Right ventricle myocardium superior (tissue), 1 donor: Measurements from ENCODE around the gene RNF180. TPM values are rescaled to one million over a fixed set of nuclear protein-coding genes. Genes with fewer than 3 reads are reported as not detected.

ENCODE experiments used
- ATAC-seq: fragments of 200-7000 bp; cut with Tn5 transposase; one replicate; pipeline ENCODE4 v1.9.1; 2020; ENCODE audit warnings: mild to moderate bottlenecking; ENCODE audit not compliant: poor library complexity
- DNase-seq: peaks from one replicate; pipeline ENCODE4 v3.0.0-alpha.2; 2020
- intact Hi-C: fragments of 100-400 bp; cut with DNase I; formaldehyde crosslinking; loops from one replicate; pipeline ENCODE4 v1.11.2; 2022
- total RNA-seq: library from RNA; stranded (reverse); fragmentation: NEBNext Ultra II Directional; extraction: Animal tissue kit (Norgen Biotek cat#: 25700); gene quantifications from one replicate; pipeline ENCODE4 v1.2.1, GENCODE V29; 2021
- donor health status: DM: no; HTN: yes; CAD: no; lungs with severe emphysema.

Gene RNF180
- total RNA-seq, 1 donor from 2014 or later: 12.4 TPM

DNA sequence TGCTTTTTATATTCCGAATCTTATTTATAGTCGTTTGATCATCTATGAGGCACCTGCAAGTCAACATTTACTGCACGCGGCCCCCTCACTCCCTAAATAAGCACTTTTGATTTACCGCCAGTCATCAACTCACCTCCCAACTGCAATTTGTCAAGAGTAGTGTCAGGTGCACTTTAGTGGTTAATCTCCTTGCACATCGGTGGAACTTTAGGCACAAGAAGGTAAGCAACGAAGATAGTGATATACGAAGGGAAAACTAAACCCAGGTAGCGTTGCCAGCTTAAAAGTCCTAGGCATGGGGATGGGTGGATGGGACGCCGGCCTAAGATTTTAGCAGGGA lies 513 bp upstream of the RNF180 start:
- DNase-seq (no peak), ATAC-seq (no peak)
- intact Hi-C loops: no loop called here

DNA sequence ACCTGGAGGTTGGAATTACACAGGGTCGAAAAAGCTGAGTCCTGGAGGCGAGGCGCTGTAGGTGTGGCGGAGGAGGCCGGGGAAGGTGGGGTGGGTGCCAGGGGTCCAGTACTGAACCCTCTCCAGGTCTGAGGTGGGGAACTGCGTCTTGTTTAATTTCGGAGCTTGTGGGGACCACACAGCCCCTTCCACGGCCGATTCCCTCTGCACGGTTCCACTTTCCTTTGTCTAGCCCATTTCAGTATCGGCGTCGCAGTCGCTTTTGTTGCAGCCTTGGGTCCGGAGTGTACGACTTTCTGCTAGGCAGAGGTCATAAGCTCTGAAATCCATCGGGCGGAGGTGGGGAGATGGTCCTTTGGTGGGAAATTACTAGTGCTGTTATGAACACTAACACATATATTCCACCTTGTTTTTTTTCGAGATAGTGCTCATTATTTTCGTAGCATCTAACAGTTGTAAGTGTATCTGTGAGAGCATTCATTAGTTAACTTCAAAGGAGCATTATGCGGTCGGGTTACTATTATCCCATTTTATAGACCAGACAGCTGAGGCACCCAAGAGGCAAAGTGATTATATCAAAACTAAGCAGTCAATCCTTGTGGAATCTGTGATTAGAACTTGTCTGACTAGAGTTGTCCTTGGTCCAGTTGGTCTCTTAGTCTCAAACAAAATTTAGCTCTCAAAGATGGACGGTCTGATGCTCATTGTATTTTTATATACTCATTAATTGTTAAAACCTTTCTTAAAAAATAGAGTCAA lies 737 bp downstream of the RNF180 start:
- peak; percentile 50 for DNase-seq
- intact Hi-C loops: no loop called here
- peak; percentile 66 for ATAC-seq

DNA sequence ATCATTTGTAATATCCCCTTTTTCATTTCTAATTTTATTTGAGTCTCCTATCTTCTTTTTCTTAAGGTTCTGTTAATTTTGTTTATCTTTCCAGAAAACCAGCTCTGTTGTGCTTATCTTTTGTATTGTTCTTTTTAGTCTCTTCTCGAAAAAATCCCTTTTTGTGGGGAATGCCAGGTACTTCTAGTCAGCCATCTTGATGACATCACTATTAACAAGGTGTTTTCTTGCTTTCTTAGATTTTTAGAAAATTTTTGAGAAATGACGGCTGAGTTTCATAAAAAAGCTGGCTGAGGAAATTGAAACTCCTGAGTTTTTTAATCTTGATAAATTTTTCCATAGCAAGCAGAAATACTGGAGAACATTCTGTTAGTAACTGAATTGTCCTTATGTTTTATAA lies 10.7 kb downstream of the RNF180 start:
- intact Hi-C loops: no loop called here
- no peak for DNase-seq
- no peak for ATAC-seq

DNA sequence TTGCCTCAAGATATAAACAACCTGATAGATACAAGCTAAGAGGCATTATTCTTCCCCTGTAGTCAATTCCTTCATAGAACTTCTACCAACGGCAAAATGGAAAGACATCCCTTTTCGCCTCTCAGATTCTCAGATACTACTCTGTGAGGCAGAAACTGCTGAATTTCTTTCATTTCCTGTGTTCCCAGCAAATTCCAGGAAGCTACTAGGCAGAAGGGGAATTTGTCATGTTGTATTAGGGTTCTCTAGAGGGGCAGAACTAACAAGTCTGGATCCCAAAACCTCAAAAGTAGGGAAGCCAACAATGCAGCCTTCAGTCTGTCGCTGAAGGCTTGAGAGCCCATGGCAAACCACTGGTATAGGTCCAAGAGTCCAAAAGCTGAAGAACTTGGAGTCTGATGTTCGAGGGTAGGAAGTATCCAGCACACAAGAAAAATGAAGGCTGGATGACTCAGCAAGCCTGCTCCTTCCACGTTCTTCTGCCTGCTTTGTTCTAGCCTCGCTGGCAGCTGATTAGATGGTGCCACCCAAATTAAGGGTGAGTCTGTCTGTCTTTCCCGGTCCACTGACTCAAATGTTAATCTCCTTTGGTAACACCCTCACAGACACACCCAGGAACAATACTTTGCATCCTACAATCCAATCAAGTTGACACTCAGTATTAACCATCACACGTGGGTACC lies 15.2 kb downstream of the RNF180 start:
- intact Hi-C loops: no loop called here
- ATAC-seq (no peak), DNase-seq (no peak)

DNA sequence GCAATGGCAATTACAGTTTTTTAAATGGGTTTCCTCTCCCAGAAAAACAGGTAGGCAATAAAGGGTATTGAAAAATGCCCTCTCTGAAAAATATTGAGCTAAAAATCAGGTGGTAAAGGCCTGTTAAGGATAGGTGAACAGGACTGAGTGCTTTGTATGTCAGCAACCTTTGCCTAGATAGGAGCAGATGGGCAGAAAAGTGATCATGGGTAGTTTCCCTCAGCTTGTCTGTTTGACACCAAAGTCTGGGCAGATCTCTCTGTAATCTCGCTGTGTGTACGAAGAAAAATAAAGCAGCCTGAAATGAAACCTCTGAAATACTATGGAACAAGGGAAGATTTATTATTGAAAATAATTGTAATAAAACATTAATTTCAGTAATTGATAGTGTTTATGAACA lies 15.8 kb downstream of the RNF180 start:
- DNase-seq (no peak), ATAC-seq (no peak)
- intact Hi-C loops: no loop called here

DNA sequence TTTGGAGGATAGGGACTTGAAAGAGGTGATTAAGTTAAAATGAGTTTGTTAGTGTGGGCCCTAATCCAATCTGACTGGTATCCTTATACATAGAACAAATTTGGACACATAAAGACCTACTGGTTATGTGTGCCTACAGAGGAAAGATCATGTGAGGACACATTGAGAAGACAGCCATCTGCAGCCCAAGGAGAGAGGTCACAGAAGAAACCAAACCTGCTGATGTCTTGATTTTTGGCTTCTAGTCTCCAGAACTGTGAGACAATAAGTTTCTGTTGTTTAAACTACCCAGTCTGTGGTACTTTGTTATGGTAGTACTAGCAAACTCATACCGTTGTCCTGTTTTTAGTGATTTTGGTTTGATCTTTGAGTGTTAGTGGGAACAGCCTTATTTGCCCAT lies 18.3 kb downstream of the RNF180 start:
- ATAC-seq: no peak
- DNase-seq: no peak
- intact Hi-C loops: no loop called here

DNA sequence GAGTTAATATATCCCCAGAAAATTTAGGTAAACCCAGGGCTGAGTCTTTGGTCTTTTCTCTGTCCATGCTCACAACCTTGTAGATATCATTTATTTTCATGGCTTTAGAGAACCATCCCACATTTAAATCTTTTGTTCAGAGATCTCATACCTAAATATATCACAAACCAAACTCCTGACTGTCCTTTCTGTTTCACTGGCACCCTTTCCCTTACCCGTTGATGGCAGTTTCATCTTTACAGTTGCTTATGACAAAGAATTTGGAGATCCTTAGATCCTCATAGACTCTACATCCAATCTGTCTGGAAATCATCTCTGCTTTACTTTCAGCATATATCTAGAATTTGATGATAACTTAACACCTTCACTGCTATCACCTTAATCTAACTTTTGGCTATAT lies 19.2 kb downstream of the RNF180 start:
- DNase-seq (no peak), ATAC-seq (no peak)
- intact Hi-C loops: no loop called here

DNA sequence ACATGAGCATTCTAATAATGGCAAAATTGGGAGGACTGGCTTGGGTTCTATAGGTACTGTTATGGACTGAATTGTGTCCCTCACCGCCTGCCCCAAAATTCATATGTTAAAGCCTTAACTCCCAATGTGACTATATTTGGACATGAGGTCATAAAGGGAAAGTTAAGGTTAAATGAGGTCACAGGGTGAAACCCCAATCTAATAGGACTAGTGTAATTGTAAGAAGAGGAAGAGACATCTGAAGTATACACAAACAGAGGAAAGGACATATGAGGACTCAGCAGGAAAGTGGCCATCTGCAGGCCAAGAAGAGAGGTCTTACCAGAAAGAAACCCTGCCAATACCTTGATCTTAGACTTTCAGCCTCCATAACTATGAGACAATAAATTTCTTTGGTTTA lies 23.1 kb downstream of the RNF180 start:
- DNase-seq (no peak), ATAC-seq (no peak)
- intact Hi-C loops: no loop called here

DNA sequence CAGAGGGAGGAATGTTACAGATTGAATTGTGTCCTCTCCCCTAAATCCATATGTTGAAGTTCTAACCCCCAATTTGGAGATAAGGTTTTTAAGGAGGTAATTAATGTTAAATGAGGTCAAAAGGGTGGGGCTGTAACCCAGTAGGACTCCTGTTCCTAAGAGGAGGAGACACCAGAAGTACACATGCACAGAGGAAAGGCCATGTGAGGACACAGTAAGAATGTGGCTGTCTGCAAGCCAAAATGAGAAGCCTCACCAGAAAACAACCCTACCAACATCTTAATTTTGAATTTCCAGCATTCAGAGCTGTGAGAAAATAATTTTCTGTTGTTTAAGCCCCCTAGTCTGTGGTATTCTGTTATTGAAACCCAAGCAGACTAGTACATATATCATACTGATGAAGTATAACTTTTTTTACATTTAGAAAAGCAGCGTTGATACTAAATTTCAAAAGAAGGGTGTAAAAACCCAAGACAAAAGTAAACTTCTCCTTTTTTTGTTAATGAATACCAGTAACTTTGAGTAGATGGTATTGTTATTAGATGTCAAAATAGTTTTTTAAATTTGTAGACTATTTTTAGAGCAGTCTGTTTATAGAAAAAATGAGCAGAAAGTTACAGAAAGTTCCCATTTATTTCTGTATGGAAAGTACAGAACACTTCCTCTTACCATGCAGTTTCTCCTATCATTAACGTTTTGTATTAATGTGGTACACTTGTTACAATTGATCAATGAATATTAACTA lies 25.1 kb downstream of the RNF180 start:
- intact Hi-C loops: no loop called here
- DNase-seq: no peak
- ATAC-seq: peak; percentile 60

DNA sequence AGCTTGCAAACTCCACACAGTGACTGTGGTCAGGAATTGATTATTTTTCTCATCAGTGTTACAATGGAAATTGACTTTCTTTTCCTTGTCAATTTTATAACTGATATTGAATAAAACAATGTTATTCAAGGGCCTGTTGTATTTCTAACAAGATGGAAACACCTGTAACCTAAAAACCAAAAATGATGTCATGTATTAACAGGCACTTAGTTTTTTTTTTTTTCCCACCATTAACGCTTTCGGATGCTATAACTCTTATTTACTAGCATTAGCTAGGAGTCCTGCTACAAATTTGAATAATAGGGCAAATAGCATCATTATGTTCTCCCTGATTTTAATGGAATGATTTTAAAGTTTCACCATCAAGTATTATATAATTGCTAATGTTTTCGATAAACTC lies 30.3 kb downstream of the RNF180 start:
- DNase-seq (no peak), ATAC-seq (no peak)
- intact Hi-C loops: no loop called here

DNA sequence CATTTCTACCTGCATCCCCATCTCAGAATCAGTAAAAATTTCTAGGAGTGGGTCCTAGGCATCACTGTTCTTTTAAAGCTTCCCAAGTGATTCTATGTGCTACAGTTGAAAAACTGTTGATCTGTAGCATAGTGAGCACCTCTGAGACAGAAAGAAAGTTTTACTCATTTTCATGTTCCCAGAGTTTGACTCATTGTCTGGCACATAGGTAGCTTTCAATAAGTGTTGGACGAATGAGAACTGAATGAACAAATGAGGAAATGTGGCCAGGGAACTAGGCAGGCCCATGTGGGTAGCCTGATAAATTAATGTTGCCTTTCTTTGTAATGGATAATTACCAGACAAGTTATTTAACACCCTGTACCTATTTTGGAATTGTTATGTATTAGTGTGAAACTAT lies 33.8 kb downstream of the RNF180 start:
- DNase-seq (no peak), ATAC-seq (no peak)
- intact Hi-C loops: no loop called here

DNA sequence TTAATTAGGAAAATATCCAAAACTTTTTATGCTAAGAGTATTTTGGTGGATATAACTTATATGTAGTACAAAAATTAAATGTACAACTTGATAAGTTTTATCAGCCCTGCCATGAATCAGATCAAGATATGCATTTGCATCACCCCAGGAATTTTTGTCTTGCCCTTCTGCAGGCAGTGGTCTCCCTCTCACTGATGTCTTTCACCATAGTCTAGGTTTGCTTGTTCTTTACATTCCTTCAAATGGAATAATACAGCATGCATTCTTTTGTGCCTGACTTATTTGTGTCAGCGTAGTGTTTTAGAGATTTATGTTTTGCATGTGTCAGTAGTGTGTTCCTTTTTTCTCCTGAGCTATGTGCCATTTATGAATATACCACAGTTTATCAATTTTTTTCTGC lies 36.4 kb downstream of the RNF180 start:
- ATAC-seq (no peak), DNase-seq (no peak)
- intact Hi-C loops: no loop called here

DNA sequence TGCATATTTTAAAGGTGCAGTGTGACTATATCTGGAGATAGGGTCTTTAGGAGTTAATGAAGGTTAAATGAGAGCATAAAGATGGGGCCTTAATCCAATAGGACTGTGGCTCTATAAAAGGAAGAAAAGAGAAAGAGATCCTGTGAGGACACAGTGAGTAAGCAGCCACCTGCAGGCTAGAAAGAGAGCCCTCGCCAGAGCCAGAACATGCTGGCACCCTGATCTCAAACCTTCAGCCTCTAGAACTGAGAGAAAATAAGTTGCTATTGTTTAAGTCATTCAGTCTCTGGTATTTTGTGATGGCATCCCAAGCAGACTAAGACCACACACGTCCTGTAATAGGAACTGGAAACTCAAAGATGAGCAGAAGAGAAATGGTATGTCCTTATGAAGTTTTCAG lies 41.0 kb downstream of the RNF180 start:
- no peak for ATAC-seq
- no peak for DNase-seq
- intact Hi-C loops: loop anchor here (5.0 kb wide), 1 partner anchor 59 kb away; no protein-coding TSS in a partner anchor

DNA sequence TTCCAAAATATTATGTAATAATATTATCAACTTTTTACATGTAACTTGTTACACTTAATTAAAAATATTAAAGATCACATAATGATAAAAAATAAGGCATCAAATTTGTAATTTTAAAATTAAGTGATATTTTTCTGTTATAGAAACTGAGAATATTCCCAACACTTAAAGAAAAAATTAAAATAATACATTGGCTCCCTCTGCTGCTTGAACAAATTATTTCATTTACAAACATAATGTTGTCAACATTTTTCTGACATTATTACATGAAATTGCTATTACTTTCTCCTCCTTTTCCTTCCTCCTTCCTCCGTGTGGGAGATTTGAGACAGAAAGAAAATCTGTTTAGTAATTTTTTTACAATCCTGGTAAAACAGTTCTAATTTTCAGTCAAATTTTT lies 42.3 kb downstream of the RNF180 start:
- intact Hi-C loops: loop anchor here (5.0 kb wide), 1 partner anchor 61 kb away; no protein-coding TSS in a partner anchor
- ATAC-seq (no peak), DNase-seq (no peak)

DNA sequence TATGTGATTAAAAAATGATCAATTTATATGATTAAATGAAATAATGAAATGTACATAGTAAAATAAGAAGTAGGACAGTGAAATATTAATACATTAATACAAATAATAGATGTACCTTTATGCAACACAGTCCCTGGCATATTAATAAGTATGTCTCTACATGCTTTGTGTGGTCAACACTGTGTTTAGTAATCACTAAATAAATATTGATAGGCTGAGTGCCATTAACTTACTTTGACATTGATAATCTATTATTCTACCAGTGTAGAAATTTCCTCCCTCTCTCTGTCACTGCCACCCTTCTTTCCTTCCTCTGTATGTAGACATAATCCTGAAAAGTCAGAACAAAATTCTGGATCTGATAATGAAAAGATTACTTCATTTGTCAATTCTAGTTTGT lies 43.7 kb downstream of the RNF180 start:
- ATAC-seq: no peak
- DNase-seq: no peak
- intact Hi-C loops: loop anchor here (5.0 kb wide), 1 partner anchor 62 kb away; no protein-coding TSS in a partner anchor

DNA sequence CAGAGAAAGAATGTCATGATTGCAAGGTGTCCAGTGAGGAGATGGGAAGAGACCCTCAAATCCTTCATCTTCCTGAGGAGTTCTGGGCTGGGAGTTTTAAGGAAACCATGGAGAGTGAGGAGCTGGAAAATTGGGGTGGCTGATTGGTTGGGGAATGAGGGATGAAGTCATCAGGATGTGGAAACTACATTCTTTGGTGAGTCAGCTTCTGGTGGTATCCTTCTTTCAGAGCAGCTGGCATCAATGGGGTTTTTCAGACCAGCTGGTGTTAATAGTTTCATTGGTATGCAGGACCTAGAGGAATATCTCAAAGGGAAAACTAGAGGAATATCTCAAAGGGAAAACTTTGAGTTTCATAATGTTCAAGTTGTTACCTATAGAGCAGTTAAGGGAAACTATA lies 45.2 kb downstream of the RNF180 start:
- intact Hi-C loops: no loop called here
- DNase-seq (no peak), ATAC-seq (peak; percentile 45)

DNA sequence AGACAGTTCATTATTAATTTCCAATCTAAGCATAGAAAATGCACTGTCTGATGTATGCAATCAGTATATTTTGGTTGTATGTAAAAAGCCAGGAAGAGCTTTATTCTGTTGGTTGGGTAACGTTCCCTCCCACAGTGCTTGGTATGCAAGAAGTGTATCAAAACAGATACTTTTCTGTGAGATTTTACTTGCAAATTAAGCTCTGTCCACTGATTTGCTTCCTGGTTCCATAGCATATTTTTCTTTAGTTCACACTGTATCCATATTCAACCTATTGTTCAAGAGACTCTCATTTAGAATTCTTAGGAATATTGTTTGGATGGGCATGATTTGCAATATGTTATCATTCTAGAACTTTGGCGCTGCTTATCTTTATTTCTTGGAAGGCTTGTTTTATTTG lies 47.4 kb downstream of the RNF180 start:
- ATAC-seq: no peak
- DNase-seq: no peak
- intact Hi-C loops: no loop called here

DNA sequence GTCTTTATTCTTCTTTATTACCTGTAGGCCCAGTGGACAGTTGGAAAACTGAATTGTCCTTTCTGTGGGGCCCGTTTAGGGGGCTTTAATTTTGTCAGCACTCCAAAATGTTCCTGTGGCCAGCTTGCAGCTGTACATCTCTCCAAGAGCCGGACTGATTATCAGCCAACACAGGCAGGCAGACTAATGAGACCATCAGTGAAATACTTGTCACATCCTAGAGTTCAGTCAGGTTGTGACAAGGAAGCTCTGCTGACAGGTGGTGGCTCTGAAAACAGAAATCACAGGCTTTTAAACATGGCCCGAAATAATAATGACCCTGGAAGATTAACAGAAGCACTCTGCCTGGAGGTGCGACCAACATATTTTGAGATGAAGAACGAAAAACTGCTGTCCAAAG lies 47.9 kb downstream of the RNF180 start:
- DNase-seq: no peak
- intact Hi-C loops: no loop called here
- ATAC-seq: no peak

DNA sequence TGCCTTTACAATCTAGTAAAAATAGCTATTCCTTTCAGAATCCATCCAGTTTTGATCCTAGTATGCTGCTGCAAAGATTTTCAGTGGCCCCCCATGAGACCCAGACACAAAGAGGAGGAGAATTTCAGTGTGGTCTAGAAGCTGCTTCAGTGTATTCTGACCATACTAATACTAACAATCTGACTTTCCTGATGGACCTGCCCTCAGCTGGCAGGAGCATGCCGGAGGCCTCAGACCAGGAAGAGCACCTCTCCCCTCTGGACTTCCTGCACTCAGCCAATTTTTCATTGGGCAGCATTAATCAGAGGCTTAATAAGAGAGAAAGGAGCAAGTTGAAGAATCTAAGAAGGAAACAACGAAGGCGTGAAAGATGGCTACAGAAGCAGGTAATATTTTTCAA lies 48.5 kb downstream of the RNF180 start:
- no peak for ATAC-seq
- intact Hi-C loops: no loop called here

DNA sequence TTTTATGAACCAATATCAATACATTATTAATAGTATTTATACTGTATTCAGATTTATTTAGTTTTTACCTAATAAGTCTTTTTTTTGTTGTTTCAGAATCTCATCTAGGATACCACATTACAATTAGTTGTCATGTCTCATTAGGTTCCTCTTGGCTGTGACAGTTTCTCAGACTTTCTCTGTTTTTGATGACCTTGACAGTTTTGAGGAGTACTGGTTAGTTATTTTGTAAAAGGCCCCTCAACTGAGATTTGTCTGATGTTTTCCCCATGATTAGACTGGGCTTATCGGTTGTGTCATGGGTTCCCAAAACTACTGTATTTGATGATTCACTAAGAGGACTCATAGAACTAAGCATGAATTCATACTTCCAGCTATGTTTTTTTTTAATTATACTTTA lies 56.3 kb downstream of the RNF180 start:
- intact Hi-C loops: no loop called here
- ATAC-seq: no peak

More for the DNA sequence above, 48.5 kb downstream of the RNF180 start:
- DNase-seq: no peak

More for the DNA sequence above, 56.3 kb downstream of the RNF180 start:
- no peak for DNase-seq
